Loucy (cell line): ENCODE data around the gene SIRT7.

Experiments used
- EZH2phosphoT487 ChIP-seq: fragments of 200-600 bp; IDR thresholded peaks from 2 replicates; pipeline ENCODE4 v1.6.1; 2018; ENCODE audit warnings: antibody characterized with exemption, mild to moderate bottlenecking, moderate library complexity, borderline replicate concordance
- TF ChIP-seq, protein P1 (sequence below): fragments of 200-600 bp; sonication (generic); conservative IDR thresholded peaks from 2 replicates; pipeline ENCODE4 v1.5.1; 2014; ENCODE audit warnings: mild to moderate bottlenecking, antibody characterized with exemption, low read length

DNA sequence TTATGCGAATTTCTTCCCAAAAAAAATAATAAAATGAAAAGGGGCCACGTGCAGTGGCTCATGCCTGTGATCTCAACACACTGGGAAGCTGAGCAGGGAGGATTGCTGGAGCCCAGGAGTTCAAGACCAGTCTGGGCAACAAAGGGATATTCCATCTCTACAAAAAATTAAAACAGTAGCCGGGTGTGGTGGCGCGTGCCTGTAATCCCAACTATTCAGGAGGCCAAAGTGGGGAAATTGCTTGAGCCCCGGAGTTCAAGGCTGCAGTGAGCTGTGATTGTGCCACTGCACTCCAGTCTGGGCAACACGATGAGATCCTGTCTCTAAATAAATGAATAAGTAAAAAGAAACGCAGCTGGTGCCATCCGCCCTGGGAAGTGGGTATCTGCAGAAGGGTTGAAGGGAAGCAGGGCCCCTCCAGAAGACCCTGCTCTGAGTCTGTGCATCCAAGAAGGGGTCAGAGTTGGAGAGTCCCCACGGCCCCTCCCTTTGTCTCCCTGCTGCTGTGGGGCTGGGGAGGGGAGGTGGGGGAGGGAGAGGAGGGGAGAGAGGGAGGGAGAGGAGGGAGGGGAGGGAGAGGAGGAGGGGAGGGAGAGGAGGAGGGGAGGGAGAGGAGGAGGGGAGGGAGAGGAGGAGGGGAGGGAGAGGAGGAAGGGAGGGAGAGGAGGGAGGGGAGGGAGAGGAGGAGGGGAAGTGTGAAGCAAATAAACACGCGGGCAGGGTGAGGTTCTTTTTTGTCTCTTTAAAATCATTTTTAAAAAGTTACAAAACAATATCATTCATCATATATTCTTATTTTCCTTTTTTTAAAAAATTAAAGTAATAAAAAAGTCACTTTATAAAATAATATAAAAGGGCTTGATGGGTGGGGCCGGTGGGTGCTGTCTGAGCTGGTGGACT, 34.1 kb upstream of the SIRT7 start:
- TF ChIP-seq, protein P1, sequence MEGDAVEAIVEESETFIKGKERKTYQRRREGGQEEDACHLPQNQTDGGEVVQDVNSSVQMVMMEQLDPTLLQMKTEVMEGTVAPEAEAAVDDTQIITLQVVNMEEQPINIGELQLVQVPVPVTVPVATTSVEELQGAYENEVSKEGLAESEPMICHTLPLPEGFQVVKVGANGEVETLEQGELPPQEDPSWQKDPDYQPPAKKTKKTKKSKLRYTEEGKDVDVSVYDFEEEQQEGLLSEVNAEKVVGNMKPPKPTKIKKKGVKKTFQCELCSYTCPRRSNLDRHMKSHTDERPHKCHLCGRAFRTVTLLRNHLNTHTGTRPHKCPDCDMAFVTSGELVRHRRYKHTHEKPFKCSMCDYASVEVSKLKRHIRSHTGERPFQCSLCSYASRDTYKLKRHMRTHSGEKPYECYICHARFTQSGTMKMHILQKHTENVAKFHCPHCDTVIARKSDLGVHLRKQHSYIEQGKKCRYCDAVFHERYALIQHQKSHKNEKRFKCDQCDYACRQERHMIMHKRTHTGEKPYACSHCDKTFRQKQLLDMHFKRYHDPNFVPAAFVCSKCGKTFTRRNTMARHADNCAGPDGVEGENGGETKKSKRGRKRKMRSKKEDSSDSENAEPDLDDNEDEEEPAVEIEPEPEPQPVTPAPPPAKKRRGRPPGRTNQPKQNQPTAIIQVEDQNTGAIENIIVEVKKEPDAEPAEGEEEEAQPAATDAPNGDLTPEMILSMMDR, result no peak
- no peak for TF ChIP-seq EZH2phosphoT487
